HG02678 (cell line): Measurements from ENCODE around the gene CDS1.
"Not testable (repeated sequence)": the region's sequence is repeated elsewhere in the genome, so short reads cannot be mapped to it uniquely, and the experiment has no call there.

Experiments used
- ATAC-seq: cut with Tn5 transposase; IDR thresholded peaks from one replicate; pipeline ENCODE4 v1.9.1; 2021; ENCODE audit warnings: mild to moderate bottlenecking, moderate library complexity; ENCODE audit not compliant: unreplicated experiment

The CDS1 gene

GRCh38 chr4:84669201-84669600 lies 86.3 kb downstream of the CDS1 start:
- no peak for ATAC-seq

- no peak for ATAC-seq
Measured at GRCh38 chr4:84672177-84672576, 89.2 kb downstream of the CDS1 start.

GRCh38 chr4:84673475-84674240 lies 90.7 kb downstream of the CDS1 start:
- ATAC-seq = no peak

GRCh38 chr4:84677093-84677492 lies 94.2 kb downstream of the CDS1 start:
- ATAC-seq = no peak

GRCh38 chr4:84677995-84678394 lies 95.1 kb downstream of the CDS1 start:
- no peak for ATAC-seq

GRCh38 chr4:84678976-84679744 lies 96.2 kb downstream of the CDS1 start:
- no peak for ATAC-seq

GRCh38 chr4:84680956-84681355 lies 98.0 kb downstream of the CDS1 start:
- ATAC-seq = no peak

- no peak for ATAC-seq
Measured at GRCh38 chr4:84681486-84682274, 98.8 kb downstream of the CDS1 start.

- not testable (repeated sequence) for ATAC-seq
Measured at GRCh38 chr4:84682661-84683060, 99.7 kb downstream of the CDS1 start.

GRCh38 chr4:84683064-84683850 lies 100.3 kb downstream of the CDS1 start:
- ATAC-seq = no peak

GRCh38 chr4:84684361-84684760 lies 101.4 kb downstream of the CDS1 start:
- ATAC-seq = no peak

GRCh38 chr4:84685105-84685504 lies 102.2 kb downstream of the CDS1 start:
- ATAC-seq = no peak

- no peak for ATAC-seq
Measured at GRCh38 chr4:84688605-84689004, 105.7 kb downstream of the CDS1 start.

- no peak for ATAC-seq
Measured at GRCh38 chr4:84689197-84689596, 106.3 kb downstream of the CDS1 start.

- ATAC-seq = no peak
Measured at GRCh38 chr4:84690481-84690880, 107.6 kb downstream of the CDS1 start.

GRCh38 chr4:84691170-84691691 lies 108.3 kb downstream of the CDS1 start:
- no peak for ATAC-seq

- ATAC-seq = no peak
Measured at GRCh38 chr4:84691800-84692199, 108.9 kb downstream of the CDS1 start.

- ATAC-seq = no peak
Measured at GRCh38 chr4:84697159-84697558, 114.2 kb downstream of the CDS1 start.

- ATAC-seq = no peak
Measured at GRCh38 chr4:84697615-84698201, 114.8 kb downstream of the CDS1 start.
